Transverse colon (tissue), 4 donors: ENCODE data around the gene PREX1.

Experiments used
- CTCF ChIP-seq, 5 experiments: fragments of 200-600 bp in 3 of 5; fragments of 450-650 bp in 2 of 5; sonication (generic) in 3 of 5; IDR thresholded peaks; 1 replicate in 2 of 5; 2 replicates in 3 of 5; pipeline ENCODE4 v1.5.1; 2016 to 2017; ENCODE audit warnings: antibody characterized with exemption in 5 of 5, inconsistent platforms in 3 of 5, mild to moderate bottlenecking in 2 of 5, moderate library complexity in 1 of 5
- POLR2A ChIP-seq: fragments of 450-650 bp; IDR thresholded peaks from one replicate; pipeline ENCODE4 v1.6.1; 2016; ENCODE audit warnings: antibody characterized with exemption, mild to moderate bottlenecking, moderate library complexity
- POLR2AphosphoS5 ChIP-seq, 3 donors: sonication (generic); formaldehyde crosslinking; IDR thresholded peaks; one replicate each; pipeline ENCODE4 v1.6.1; 2016; ENCODE audit warnings: antibody characterized with exemption in 3 of 3

DNA sequence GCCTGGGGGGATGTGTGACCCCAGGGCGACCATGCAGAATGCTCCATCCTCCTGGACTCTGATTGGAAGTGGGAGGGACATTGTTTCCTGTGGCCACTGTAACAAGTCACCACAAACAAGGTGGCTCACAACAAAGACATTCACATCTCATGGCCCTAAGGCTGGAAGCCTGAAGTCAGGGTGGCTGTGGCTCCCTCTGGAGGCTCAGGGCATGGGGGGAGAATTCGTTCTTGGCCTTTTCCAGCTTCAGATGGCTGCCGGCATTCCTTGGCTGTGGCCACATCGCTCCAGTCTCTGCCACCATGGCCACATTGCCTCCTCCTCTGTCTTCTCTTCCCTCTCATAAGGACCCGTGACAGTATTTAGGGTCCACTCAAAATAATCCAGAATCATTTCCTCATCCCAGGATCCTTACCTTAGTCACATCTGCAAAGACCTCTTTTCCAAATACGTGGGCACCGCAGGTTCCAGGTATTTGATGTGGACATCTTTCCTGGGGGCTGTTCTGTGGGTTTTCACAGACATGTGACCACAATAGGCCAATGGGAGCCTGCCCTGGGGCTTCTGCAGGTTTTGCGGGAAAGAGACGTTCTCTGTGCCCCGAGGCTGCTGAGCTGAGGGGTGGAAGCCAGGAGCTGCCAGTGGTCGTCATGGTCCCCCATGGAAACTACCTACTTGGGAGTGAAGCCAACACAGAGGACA is 249.3 kb downstream of the PREX1 start:
- TF ChIP-seq CTCF (IDR thresholded peaks at IDR 0.05) (no peak), POLR2AphosphoS5 (IDR thresholded peaks at IDR 0.05) (no peak), POLR2A (no peak)
